HEK293 (cell line): Measurements from ENCODE around the gene SS18L1.

ENCODE experiments used
- RBAK ChIP-seq: fragments of 450-650 bp; formaldehyde crosslinking; IDR thresholded peaks from 2 replicates; pipeline ENCODE4 v1.5.1; 2016; ENCODE audit warnings: missing biosample characterization, missing genetic modification characterization
- ZNF610 ChIP-seq: fragments of 450-650 bp; formaldehyde crosslinking; IDR thresholded peaks from 2 replicates; pipeline ENCODE4 v1.5.1; 2016; ENCODE audit warnings: missing biosample characterization, missing genetic modification characterization, borderline replicate concordance
- ZNF777 ChIP-seq: fragments of 450-650 bp; formaldehyde crosslinking; IDR thresholded peaks from 2 replicates; pipeline ENCODE4 v1.5.1; 2017; ENCODE audit warnings: missing biosample characterization, missing genetic modification characterization, borderline replicate concordance
- TF ChIP-seq, protein P1 (sequence below): fragments of 450-650 bp; formaldehyde crosslinking; IDR thresholded peaks from 2 replicates; pipeline ENCODE4 v1.5.1; 2016; ENCODE audit warnings: missing biosample characterization, missing genetic modification characterization
- TF ChIP-seq, protein P2 (sequence below): fragments of 450-650 bp; formaldehyde crosslinking; IDR thresholded peaks from 2 replicates; pipeline ENCODE4 v1.5.1; 2016; ENCODE audit warnings: missing biosample characterization, missing genetic modification characterization
- TF ChIP-seq, protein P3 (sequence below): fragments of 450-650 bp; formaldehyde crosslinking; IDR thresholded peaks from 2 replicates; pipeline ENCODE4 v1.5.1; 2016; ENCODE audit warnings: missing biosample characterization, missing genetic modification characterization

DNA sequence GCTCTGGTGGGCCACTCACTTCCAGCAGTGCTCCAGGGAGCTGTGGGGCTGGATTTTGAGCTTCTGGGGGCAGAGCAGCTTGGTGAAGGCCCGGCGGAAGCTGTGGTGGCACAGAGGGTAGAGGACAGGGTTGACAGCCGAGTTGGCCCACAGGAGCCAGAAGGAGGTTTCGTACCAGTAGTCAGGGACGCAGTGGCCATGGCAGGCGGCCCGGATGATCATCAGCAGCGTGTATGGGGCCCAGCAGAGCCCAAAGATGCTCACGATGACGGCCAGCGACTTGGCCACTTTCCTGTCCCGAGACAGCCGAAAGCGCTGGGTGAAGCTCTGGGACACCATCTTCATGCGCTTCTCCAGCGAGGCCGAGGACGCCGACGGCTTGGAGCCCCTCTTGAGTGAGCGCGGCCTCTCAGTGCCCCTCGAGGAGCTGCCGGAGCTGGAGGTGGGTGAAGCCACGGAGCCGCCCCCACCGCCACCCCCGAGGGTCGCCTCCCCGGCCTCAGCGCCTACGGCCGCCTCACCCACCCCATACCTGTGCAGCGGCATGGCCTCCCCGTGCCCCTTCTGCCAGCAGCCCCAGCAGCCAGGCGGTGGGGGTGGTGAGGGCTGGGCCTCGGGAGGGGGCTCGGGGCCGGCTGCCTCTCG, 72.5 kb downstream of the SS18L1 start:
- TF ChIP-seq RBAK (tag by site-specific recombination): no peak
- TF ChIP-seq, protein P1, sequence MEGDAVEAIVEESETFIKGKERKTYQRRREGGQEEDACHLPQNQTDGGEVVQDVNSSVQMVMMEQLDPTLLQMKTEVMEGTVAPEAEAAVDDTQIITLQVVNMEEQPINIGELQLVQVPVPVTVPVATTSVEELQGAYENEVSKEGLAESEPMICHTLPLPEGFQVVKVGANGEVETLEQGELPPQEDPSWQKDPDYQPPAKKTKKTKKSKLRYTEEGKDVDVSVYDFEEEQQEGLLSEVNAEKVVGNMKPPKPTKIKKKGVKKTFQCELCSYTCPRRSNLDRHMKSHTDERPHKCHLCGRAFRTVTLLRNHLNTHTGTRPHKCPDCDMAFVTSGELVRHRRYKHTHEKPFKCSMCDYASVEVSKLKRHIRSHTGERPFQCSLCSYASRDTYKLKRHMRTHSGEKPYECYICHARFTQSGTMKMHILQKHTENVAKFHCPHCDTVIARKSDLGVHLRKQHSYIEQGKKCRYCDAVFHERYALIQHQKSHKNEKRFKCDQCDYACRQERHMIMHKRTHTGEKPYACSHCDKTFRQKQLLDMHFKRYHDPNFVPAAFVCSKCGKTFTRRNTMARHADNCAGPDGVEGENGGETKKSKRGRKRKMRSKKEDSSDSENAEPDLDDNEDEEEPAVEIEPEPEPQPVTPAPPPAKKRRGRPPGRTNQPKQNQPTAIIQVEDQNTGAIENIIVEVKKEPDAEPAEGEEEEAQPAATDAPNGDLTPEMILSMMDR (tag by site-specific recombination): no peak
- no peak for TF ChIP-seq ZNF610
- TF ChIP-seq ZNF777 (tag by site-specific recombination): no peak
- TF ChIP-seq, protein P2, sequence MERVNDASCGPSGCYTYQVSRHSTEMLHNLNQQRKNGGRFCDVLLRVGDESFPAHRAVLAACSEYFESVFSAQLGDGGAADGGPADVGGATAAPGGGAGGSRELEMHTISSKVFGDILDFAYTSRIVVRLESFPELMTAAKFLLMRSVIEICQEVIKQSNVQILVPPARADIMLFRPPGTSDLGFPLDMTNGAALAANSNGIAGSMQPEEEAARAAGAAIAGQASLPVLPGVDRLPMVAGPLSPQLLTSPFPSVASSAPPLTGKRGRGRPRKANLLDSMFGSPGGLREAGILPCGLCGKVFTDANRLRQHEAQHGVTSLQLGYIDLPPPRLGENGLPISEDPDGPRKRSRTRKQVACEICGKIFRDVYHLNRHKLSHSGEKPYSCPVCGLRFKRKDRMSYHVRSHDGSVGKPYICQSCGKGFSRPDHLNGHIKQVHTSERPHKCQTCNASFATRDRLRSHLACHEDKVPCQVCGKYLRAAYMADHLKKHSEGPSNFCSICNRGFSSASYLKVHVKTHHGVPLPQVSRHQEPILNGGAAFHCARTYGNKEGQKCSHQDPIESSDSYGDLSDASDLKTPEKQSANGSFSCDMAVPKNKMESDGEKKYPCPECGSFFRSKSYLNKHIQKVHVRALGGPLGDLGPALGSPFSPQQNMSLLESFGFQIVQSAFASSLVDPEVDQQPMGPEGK (tag by site-specific recombination): no peak
- TF ChIP-seq, protein P3, sequence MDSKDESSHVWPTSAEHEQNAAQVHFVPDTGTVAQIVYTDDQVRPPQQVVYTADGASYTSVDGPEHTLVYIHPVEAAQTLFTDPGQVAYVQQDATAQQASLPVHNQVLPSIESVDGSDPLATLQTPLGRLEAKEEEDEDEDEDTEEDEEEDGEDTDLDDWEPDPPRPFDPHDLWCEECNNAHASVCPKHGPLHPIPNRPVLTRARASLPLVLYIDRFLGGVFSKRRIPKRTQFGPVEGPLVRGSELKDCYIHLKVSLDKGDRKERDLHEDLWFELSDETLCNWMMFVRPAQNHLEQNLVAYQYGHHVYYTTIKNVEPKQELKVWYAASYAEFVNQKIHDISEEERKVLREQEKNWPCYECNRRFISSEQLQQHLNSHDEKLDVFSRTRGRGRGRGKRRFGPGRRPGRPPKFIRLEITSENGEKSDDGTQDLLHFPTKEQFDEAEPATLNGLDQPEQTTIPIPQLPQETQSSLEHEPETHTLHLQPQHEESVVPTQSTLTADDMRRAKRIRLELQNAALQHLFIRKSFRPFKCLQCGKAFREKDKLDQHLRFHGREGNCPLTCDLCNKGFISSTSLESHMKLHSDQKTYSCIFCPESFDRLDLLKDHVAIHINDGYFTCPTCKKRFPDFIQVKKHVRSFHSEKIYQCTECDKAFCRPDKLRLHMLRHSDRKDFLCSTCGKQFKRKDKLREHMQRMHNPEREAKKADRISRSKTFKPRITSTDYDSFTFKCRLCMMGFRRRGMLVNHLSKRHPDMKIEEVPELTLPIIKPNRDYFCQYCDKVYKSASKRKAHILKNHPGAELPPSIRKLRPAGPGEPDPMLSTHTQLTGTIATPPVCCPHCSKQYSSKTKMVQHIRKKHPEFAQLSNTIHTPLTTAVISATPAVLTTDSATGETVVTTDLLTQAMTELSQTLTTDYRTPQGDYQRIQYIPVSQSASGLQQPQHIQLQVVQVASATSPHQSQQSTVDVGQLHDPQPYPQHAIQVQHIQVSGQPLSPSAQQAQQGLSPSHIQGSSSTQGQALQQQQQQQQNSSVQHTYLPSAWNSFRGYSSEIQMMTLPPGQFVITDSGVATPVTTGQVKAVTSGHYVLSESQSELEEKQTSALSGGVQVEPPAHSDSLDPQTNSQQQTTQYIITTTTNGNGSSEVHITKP (tag by site-specific recombination): no peak
